NK-92 (cell line): ENCODE results near the gene DGKQ.

Experiments
- DNase-seq: peaks from one replicate; lab custom pipeline; 2025; ENCODE audit not compliant: unreplicated experiment; lab: John Stamatoyannopoulos, UW

Gene DGKQ

GRCh38 chr4:995311-996026 is 22.1 kb upstream of the DGKQ start:
- DNase-seq: no peak

DNA sequence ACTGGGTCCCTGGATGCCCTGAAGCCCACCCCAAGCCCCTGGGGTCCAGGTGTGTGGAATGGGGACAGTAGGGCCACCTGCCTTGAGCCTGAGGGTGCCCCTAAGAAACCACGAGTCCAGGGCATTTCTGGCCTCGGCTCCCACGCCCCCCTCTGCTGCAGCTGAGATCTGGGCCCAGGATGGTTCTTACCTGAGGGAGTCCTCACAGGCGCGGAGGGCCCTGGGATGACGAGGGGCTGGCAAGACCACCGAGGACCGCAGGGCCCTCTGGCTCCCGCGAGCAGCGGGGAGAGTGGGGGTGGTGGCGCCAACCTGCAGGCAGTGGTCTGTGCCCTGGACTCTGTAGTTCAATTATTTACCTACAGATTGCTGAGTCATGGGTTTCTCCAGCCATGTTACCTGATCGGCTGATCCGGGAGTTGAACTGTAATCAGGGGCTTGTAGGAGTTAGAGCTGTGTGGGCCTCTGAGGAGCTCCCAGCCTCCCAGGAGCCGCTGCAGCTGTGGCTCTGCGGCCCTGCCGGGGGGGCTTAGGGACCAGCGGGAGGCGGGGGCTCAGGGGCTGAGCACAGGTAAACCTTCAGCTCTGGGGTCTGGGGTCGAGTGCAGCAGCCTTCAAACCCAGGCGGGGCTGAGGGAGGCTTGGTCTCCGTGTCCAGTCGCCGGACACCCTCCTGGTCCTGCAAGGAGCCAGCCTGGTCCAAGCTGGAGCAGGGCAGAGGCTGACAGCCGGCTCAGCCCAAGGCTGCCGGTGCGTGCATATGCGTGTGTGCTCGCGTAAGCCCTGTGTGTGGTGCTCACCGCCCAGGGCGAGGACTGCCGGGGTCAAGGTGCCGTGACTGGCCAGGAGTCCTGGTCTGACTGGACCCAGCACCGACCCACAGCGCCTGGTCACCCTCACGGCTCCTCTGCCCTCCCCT is 20.0 kb upstream of the DGKQ start, which contains the start of gene SLC26A1:
SLC26A1 (minus strand) TSS at position 294 of the 919 bp plus-strand sequence. CDS start 1,701 bp downstream, outside the sequence.
- DNase-seq: no peak

- DNase-seq: no peak
Observed at GRCh38 chr4:992297-993110, 19.1 kb upstream of the DGKQ start.

GRCh38 chr4:991451-992296 is 18.3 kb upstream of the DGKQ start:
- no peak for DNase-seq

GRCh38 chr4:990746-991367 is 17.5 kb upstream of the DGKQ start:
- DNase-seq: no peak

GRCh38 chr4:989722-990471 is 16.5 kb upstream of the DGKQ start:
- DNase-seq: no peak

DNA sequence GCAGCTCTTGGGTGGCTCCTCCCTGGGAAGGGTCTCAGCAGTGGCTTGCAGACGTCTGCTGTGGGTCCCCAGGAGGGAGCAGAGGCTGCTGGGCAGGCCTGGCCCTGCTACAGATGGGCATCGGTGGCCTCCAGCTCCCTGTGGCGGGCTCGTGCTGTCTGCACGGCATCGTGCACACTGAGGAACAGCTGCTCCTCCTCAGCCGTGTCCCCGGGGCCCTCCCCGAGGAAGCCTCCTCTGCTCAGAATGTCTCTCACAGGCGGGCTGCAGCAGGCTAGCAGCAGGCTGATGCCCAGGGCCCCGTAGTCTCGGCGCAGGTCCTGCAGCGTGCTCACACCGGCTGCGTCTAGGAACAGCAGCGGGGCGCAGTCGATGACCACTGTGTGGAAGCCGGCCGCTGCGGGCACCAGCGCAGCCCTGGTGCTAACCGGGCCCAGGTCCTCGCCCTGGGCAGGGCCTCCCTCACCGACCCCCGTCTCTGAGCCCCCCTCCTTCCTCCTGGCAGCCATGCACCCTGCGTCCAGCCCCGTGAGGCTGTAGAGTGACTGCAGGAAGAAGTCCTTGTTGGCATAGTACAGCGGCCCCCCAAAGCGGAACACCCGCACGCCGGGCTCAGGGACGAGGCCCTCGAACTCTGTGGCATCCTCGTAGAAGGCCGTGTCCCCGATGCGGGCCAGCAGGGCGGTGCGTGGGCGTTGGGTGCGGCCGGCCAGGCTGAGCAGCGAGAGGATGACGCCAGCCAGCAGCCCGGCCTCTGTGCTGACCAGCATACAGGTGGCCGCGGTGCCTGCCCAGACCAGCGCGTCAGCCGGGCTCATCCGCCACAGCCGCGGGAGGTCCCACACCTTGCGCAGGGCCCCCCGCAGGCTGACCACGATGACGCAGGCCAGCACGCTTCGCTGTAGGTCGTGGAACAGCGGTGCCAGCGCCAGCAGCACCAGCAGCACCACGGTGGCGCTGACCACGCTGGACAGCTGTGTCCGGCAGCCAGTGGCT is 15.7 kb upstream of the DGKQ start:
- DNase-seq: no peak

DNA sequence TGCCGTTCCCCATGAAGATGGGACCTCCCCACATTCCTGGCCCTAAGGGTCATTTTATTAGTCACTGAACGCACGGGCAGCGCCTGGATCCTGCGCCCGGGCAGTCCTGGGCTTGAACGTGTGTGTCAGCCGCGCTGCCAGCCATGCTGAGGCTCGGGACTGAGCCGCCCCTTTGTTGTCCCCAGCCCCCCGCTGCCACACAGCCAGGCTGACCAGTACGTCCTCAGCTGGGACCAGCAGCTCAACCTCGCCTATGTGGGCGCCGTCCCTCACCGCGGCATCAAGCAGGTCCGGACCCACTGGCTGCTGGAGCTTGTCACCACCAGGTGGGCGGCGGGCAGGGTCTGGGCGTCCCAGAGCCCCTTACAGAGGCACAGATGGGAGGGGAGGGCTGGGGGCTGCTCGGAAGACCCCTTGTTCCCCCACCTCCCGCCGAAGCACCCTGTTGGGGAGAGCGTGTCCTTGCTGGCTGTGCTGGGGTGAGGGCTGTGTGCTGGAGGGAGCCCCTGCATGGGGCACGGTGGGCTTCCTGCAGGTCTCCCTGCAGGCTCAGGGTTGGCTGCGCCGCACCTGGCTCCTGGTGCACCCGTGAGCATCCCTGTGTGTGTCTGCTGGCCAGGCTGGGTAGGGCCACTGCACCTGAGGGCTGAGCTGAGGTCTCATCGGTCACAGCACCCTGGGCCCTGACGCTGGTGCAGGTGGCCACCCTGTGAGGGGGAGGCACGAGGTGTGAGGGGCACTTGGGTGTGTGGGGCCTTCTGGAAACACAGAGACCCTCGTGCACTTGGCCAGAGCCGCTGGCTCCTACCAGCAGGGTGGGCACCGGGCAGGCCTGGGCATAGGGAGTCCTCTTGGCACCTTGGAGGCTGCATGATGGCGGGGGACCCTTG is 14.5 kb upstream of the DGKQ start:
- DNase-seq: no peak

DNA sequence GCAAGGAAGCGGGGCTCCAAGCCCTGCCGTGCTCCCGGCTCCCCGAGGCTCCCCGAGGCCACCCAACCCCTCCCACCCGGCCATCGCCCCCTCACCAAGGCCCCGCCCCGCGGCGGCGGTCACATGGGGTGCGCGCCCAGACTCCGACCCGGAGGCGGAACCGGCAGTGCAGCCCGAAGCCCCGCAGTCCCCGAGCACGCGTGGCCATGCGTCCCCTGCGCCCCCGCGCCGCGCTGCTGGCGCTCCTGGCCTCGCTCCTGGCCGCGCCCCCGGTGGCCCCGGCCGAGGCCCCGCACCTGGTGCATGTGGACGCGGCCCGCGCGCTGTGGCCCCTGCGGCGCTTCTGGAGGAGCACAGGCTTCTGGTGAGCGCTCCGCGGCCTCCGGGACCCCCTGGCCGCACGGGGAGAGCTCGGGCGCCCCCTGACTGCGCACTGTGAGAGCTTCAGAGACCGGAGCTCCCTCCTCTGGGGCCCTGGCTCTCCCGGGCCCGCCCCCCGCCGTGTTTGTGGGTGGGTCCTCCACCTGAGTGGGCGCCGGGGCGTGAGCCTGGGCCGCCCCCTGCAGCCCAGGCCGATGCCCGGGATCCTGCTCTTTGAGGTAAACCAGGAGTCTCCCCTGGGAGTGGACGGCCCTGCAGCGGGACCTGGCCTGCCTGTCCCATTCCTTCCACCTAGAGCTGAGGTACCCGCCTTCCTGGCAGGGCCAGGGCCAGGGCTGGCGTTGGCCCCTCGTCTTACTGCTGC is 13.7 kb upstream of the DGKQ start, which contains the start of gene IDUA:
IDUA (plus strand) TSS at position 166 of the 745 bp plus-strand sequence; CDS start at position 207, 41 bp downstream.
- DNase-seq: peak; percentile 17

DNA sequence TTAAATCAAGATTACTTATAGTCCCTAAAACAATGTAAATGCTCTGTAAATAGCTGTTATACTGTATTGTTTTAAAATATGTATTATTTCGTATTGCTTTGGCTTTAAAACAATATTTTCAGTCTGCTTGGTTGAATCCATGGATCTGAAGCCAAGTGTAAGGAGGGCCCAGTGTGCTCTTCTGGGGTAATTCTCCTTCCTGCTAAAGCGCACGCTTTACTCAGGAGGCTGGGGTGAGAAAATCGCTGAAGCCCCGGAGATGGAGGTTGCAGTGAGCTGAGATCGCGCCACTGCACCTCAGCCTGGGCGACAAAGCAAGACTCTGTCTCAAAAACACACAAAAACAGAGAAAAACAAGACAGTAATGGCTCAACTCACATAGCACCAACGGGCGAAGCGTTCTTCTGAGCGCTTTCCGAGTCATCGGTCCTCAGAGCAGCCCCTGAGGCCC is 13.1 kb upstream of the DGKQ start:
- DNase-seq: no peak

GRCh38 chr4:985123-985830 is 11.9 kb upstream of the DGKQ start:
- no peak for DNase-seq

- DNase-seq: no peak
Observed at GRCh38 chr4:984336-985054, 11.1 kb upstream of the DGKQ start.

DNA sequence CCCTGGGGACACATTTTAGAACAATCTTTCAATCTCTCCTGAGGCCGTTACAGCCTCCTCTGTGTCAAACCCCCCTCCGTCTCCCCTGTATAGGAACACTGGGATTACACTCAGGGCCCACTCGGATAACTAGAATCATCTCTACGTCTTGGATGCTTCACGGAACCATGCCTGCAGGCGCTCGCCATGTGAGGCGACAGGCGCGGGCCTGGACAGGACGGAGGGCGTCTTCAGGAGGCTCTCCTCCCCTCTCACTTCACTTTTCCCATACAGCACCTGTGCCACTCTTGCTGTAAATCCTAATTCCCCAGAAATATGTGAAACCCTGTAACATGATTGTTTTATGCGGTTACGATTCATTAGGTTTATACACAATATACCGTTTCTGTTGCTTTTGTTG is 9.4 kb upstream of the DGKQ start:
- no peak for DNase-seq

DNA sequence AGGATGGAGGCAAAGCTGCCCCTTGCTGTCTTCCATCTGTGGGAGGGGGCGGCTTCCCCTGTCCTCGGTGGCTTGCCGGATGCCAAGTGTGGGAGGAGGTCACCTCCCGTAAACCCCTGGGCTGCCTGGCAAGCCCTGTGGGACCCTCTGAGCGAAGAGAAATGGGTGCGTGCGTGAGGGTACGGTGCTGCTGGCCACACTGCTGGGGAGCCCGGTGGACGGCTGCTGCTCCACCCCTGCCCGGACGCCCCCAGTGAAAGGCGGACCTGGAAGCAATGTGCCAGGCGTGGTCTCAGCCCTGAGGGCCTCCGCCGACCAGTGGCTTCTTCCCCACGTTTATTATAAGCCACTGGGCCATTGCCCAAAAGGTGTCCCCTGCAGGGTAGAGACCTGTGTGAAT is 8.9 kb upstream of the DGKQ start:
- DNase-seq: no peak
